ENCODE measurements around the gene PMCH. TPM values are rescaled to one million over a fixed set of nuclear protein-coding genes. Genes with fewer than 3 reads are reported as not detected.
"Not testable (repeated sequence)": the region's sequence is repeated elsewhere in the genome, so short reads cannot be mapped to it uniquely, and the experiment has no call there.

The PMCH gene
- total RNA-seq, 4 donors from 2014 or later, result not detected

- DNase-seq (ENCODE audit: low spot score in 2 of 2), result no peak
- TF ChIP-seq CTCF (IDR thresholded peaks at IDR 0.05), result no peak
- TF ChIP-seq POLR2A (IDR thresholded peaks at IDR 0.05), result no peak
- no peak overlapping the region for H3K4me3 ChIP-seq (ENCODE audit: low read depth, poor library complexity, severe bottlenecking)
- WGBS, 2 donors, result 90 to 99% methylated on average over 2 of the region's 2 CpGs
- intact Hi-C loops (cut with DNase I; ENCODE audit: low total_unique reads), result no loop called here
These were observed 27.6 kb downstream of the PMCH start for GRCh38 chr12:102169922-102170621.

- TF ChIP-seq CTCF (IDR thresholded peaks at IDR 0.05) (no peak), POLR2A (IDR thresholded peaks at IDR 0.05) (no peak)
- no peak overlapping the region for H3K4me3 ChIP-seq (ENCODE audit: low read depth, poor library complexity, severe bottlenecking)
- intact Hi-C loops (cut with DNase I; ENCODE audit: low total_unique reads), result no loop called here
- no peak for DNase-seq (ENCODE audit: low spot score in 2 of 2)
These were observed 29.6 kb downstream of the PMCH start for GRCh38 chr12:102167821-102168604.

DNA sequence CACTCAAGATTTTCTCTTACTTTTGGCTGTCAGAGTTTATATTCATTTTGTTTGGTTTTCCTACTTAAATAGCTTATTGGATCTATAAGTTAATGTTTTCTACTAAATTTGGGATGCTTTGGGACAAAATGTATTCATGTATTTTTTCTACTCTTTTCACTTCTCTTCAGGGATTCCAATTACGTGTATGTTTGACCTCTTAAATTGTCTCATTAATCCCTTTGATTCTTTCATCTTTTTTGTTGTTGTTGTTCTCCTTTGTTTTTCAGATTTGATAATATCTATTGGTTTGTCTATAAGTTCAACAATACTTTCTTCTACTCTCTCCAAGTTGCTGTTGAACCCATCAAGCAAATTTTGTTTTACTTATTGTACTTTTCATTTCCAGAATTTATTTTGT lies 34.2 kb downstream of the PMCH start:
- WGBS, 2 donors, result 94 to 100% methylated on average over 1 of the region's 1 CpG
- no peak for DNase-seq (ENCODE audit: low spot score in 2 of 2)
- intact Hi-C loops (cut with DNase I; ENCODE audit: low total_unique reads), result no loop called here

DNA sequence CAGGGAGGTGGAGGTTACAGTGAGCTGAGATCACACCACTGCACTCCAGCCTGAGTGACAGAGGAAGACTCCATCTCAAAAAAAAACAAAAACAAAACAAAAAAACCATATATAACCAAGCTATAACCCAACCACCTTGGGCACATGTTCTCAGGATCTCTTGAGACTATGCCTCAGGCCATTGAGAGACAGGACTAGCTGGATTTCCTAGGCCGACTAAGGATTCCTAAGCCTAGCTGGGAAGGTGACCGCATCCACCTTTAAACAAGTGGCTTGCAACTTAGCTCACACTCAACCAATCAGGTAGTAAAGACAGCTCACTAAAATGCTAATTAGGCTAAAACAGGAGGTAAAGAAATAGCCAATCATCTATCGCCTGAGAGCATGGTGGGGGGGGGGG lies 42.4 kb downstream of the PMCH start:
- H3K4me3 ChIP-seq (ENCODE audit: low read depth, poor library complexity, severe bottlenecking); DNase-seq (ENCODE audit: low spot score in 2 of 2); intact Hi-C loops (cut with DNase I; ENCODE audit: low total_unique reads): not testable (repeated sequence)
- 92 to 95% methylated on average over 3 of the region's 3 CpGs for WGBS, 2 donors

More for the DNA sequence above, 34.2 kb downstream of the PMCH start:
- no peak overlapping the region for H3K4me3 ChIP-seq (ENCODE audit: low read depth, poor library complexity, severe bottlenecking)
- no peak for TF ChIP-seq CTCF (IDR thresholded peaks at IDR 0.05)

GRCh38 chr12:102147062-102147587 lies 50.5 kb downstream of the PMCH start:
- WGBS, 2 donors, result 93 to 97% methylated on average over 4 of the region's 4 CpGs
- intact Hi-C loops (cut with DNase I; ENCODE audit: low total_unique reads); H3K4me3 ChIP-seq (ENCODE audit: low read depth, poor library complexity, severe bottlenecking): not testable (repeated sequence)

More at GRCh38 chr12:102147062-102147587, 50.5 kb downstream of the PMCH start:
- not testable (repeated sequence) for DNase-seq (ENCODE audit: low spot score in 2 of 2)

Other genes starting within 250 kb of the PMCH start
- 10 to 100 TPM; 33.5 to 74.7 (median 53.6) TPM for gene WASHC3, start 135.8 kb downstream of the PMCH start, total RNA-seq
- gene NUP37, start 77.7 kb downstream of the PMCH start, total RNA-seq, result 10 to 100 TPM; 12.9 to 28.9 (median 15.7) TPM
- gene PARPBP, start 77.7 kb downstream of the PMCH start, total RNA-seq, result 1 to 10 TPM; 1.2 to 2.0 (median 1.6) TPM